Lung (tissue), 12 donors: ENCODE data around the gene SWAP70. TPM values are rescaled to one million over a fixed set of nuclear protein-coding genes. Genes with fewer than 3 reads are reported as not detected.
"Not testable (repeated sequence)": the region's sequence is repeated elsewhere in the genome, so short reads cannot be mapped to it uniquely, and the experiment has no call there.

ENCODE experiments used
- ATAC-seq: fragments of 200-7000 bp; cut with Tn5 transposase; one replicate; pipeline ENCODE4 v1.9.1; 2020; ENCODE audit warnings: moderate number of reproducible peaks; ENCODE audit not compliant: insufficient read depth, low FRiP score
- DNase-seq, 3 donors: peaks; one replicate each; pipeline ENCODE4 v3.0.0-alpha.2; 2013 to 2017
- H3K27ac ChIP-seq, 2 donors: one replicate each; pipeline ENCODE4 v1.5.1; 2013; ENCODE audit warnings: mild to moderate bottlenecking in 2 of 2, moderate library complexity in 2 of 2, control low read depth in 1 of 2, inconsistent platforms in 1 of 2, low read depth in 1 of 2, low read length in 1 of 2
- H3K27me3 ChIP-seq, 3 donors: one replicate each; pipeline ENCODE4 v1.5.1; 2013; ENCODE audit warnings: low read length in 2 of 3; ENCODE audit not compliant: control insufficient read depth in 3 of 3, insufficient read depth in 3 of 3
- H3K36me3 ChIP-seq, 4 donors: one replicate each; pipeline ENCODE4 v1.5.1; 2013; ENCODE audit warnings: low read length in 4 of 4, mild to moderate bottlenecking in 1 of 4, moderate library complexity in 1 of 4; ENCODE audit not compliant: control insufficient read depth in 4 of 4, insufficient read depth in 4 of 4
- H3K4me1 ChIP-seq, 5 donors: one replicate each; pipeline ENCODE4 v1.5.1; 2013; ENCODE audit warnings: low read length in 5 of 5, mild to moderate bottlenecking in 2 of 5, moderate library complexity in 1 of 5; ENCODE audit not compliant: control insufficient read depth in 5 of 5, insufficient read depth in 5 of 5
- H3K4me3 ChIP-seq: one replicate; pipeline ENCODE4 v1.5.1; 2013; ENCODE audit warnings: mild to moderate bottlenecking, control low read depth, moderate library complexity
- H3K9ac ChIP-seq, 2 donors: one replicate each; pipeline ENCODE4 v1.5.1; 2013; ENCODE audit warnings: low read length in 2 of 2, control low read depth in 1 of 2; ENCODE audit not compliant: insufficient read depth in 1 of 2
- H3K9me3 ChIP-seq, 4 donors: one replicate each; pipeline ENCODE4 v1.5.1; 2013; ENCODE audit warnings: low read length in 3 of 4, mild to moderate bottlenecking in 1 of 4, moderate library complexity in 1 of 4; ENCODE audit not compliant: control insufficient read depth in 4 of 4, insufficient read depth in 3 of 4
- CTCF ChIP-seq: IDR thresholded peaks from 2 replicates; pipeline ENCODE4 v1.5.1; 2012; ENCODE audit warnings: mild to moderate bottlenecking; ENCODE audit errors: control extremely low read depth, extremely low read depth
- WGBS, 2 donors: extraction: QIAGEN DNeasy Blood & Tissue Kit; methylation state at CpG; one replicate each; pipeline ENCODE4 v1.1.7; 2013; 5-methylcytosine and 5-hydroxymethylcytosine counted together
- polyA plus RNA-seq, 2 donors: library from polyadenylated mRNA; stranded (reverse); fragments of 200-250 nt; gene quantifications; one replicate each; pipeline ENCODE4 v1.2.1, GENCODE V29; 2013
- total RNA-seq, 2 donors: library from RNA; depleted of rRNA in 1 of 2; stranded (reverse); fragments of >200 nt in 1 of 2; gene quantifications; one replicate each; pipeline ENCODE4 v1.2.1, GENCODE V29; 2014 to 2021
- donor health status: control.
- donor health status: control.
- donor health status: Bipolar disorder and iron deficiency.
- donor health status: healthy.
- donor health status: DM: yes; HTN: yes; CAD: no.

SWAP70 gene
- total and polyA plus RNA-seq, 4 donors = 14.9 to 44.8 (median 35.9) TPM

- peaks cover 12 to 20% (median 18%) of the 10 kb centered on the region in 4 donors for H3K36me3 ChIP-seq
- H3K9me3 ChIP-seq = peaks cover 0 to 3% (median 0%) of the 10 kb centered on the region in 4 donors
- H3K4me1 ChIP-seq = peaks cover 0 to 10% (median 0%) of the 10 kb centered on the region in 5 donors
- whole genome bisulfite sequencing, 2 donors = 74 to 86% methylated on average over 12 of the region's 12 CpGs
- ATAC-seq = peak; percentile 31
- H3K27me3 ChIP-seq = no peaks in the 10 kb centered on the region
- peak in 2 of 3 donors; percentile 16 to 47 for DNase-seq
- H3K4me3 ChIP-seq = no peak overlapping the region
- TF ChIP-seq CTCF = no peak
- H3K27ac ChIP-seq = peak overlapping the region in 1 of 2 donors; percentile 80
- H3K9ac ChIP-seq = peak overlapping the region in 1 of 2 donors; percentile 33
Measured at GRCh38 chr11:9740202-9740883, 76.5 kb downstream of the SWAP70 start.

DNA sequence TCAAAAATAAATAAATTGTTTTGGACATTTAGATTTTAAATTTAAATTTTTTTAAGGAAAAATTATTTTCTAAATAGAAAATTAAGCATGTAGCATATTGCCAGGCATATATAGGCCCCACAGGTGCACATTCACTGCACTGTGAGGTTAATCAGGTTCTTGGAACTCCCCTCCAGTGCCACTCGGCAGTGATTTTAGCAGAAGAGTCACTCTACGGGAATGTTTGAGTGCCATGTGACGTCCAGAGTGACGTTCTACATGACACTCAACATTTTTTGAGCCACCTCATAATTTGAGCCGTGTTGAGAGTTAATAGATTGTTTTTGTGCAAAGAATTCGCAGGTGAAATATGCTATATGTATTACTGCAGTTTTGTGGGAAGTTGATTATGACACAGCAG, 77.4 kb downstream of the SWAP70 start:
- peak; percentile 50 for ATAC-seq
- peaks cover 0 to 10% (median 0%) of the 10 kb centered on the region in 5 donors for H3K4me1 ChIP-seq
- H3K9ac ChIP-seq = no peak overlapping the region
- peaks cover 9 to 22% (median 17%) of the 10 kb centered on the region in 4 donors for H3K36me3 ChIP-seq
- TF ChIP-seq CTCF = no peak
- H3K4me3 ChIP-seq = no peak overlapping the region
- peak; percentile 42 to 69 (median 50) for DNase-seq
- no peak overlapping the region for H3K27ac ChIP-seq
- WGBS, 2 donors = 71 to 85% methylated on average over 6 of the region's 6 CpGs
- no peaks in the 10 kb centered on the region for H3K9me3 ChIP-seq
- H3K27me3 ChIP-seq = no peaks in the 10 kb centered on the region

- not testable (repeated sequence) for ATAC-seq, H3K9ac ChIP-seq, H3K27me3 ChIP-seq, H3K27ac ChIP-seq, H3K4me3 ChIP-seq, H3K9me3 ChIP-seq, DNase-seq
- Histone ChIP-seq H3K36me3 (peaks cover 7 to 22% (median 12%) of the 10 kb centered on the region in 4 donors), H3K4me1 (peaks cover 0 to 10% (median 6%) of the 10 kb centered on the region in 5 donors)
- 94 to 98% methylated on average over 2 to 3 of the region's 3 CpGs for WGBS, 2 donors
Measured at GRCh38 chr11:9743512-9743911, 79.6 kb downstream of the SWAP70 start.

DNA sequence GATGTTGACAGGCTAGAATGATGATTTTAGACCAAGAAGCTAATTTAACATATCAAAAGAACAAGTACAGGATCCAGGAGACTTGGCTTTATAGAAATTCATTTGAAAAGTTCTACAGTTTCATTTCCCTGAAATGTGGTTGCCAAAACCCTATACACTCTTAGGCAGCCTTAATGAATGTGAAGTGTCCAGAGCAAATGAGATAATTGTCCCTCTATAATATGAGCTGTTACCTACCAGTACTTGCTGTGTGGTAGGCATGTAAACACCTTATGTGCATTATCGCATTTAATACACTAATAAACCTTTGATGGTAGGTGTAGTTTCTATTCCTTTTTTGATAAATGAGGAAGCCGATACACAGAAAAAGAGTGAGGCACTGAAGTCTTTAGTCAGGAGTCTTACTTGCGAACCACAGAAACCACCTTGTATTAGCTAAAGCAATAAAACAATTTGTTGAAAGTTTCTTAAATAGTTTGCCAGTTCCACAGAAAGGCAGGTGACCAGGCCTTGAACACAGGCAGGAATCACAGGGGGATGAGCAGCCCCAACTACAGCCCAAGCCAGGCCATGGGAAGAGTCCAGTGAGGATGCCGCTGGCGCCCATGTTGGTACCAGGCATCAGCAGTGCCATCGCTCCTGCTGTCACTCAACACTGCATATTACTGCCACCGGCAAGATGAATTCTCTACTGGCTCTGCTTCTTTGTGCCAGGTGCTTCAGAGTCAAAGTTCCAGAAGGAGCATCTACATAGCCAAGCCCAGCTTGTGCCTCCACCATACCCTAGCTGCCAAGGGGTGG, 81.7 kb downstream of the SWAP70 start:
- no peak for DNase-seq
- peaks cover 0 to 20% (median 7%) of the 10 kb centered on the region in 4 donors for H3K36me3 ChIP-seq
- TF ChIP-seq CTCF = no peak

More for the DNA sequence above, 81.7 kb downstream of the SWAP70 start:
- 62 to 72% methylated on average over 7 of the region's 7 CpGs for WGBS, 2 donors
- H3K27me3 ChIP-seq = no peaks in the 10 kb centered on the region
- no peak overlapping the region for H3K4me3 ChIP-seq
- no peak for ATAC-seq
- no peaks in the 10 kb centered on the region for H3K9me3 ChIP-seq
- no peak overlapping the region for H3K9ac ChIP-seq
- peaks cover 0 to 10% (median 3%) of the 10 kb centered on the region in 5 donors for H3K4me1 ChIP-seq
- no peak overlapping the region for H3K27ac ChIP-seq
